ENCODE data around the gene PATJ.
"Not testable (repeated sequence)": the region's sequence is repeated elsewhere in the genome, so short reads cannot be mapped to it uniquely, and the experiment has no call there.

Gene PATJ

GRCh38 chr1:61741711-61742619 is at the start of gene PATJ:
Gene PATJ (plus strand): TSS chr1:61742480. CDS start chr1:61762893, 20,413 bp downstream.
- DNase-seq (ENCODE audit: low spot score), result peak; percentile 45

- no peak for DNase-seq (ENCODE audit: low spot score)
These were observed 42.1 kb upstream of the PATJ start for GRCh38 chr1:61699911-61700851.

GRCh38 chr1:61708953-61709907 is 33.0 kb upstream of the PATJ start:
- no peak for DNase-seq (ENCODE audit: low spot score)

GRCh38 chr1:61709908-61710289 is 32.4 kb upstream of the PATJ start:
- DNase-seq (ENCODE audit: low spot score), result no peak

GRCh38 chr1:61711257-61711656 is 31.0 kb upstream of the PATJ start:
- DNase-seq (ENCODE audit: low spot score), result not testable (repeated sequence)

- DNase-seq (ENCODE audit: low spot score), result no peak
These were observed 30.3 kb upstream of the PATJ start for GRCh38 chr1:61711969-61712368.

GRCh38 chr1:61718996-61719663 is 23.1 kb upstream of the PATJ start:
- DNase-seq (ENCODE audit: low spot score), result not testable (repeated sequence)

- DNase-seq (ENCODE audit: low spot score), result no peak
These were observed 17.8 kb upstream of the PATJ start for GRCh38 chr1:61724506-61724812.

- peak; percentile 96 for DNase-seq (ENCODE audit: low spot score)
These were observed 17.2 kb upstream of the PATJ start, which contains the start of gene TM2D1 for GRCh38 chr1:61724813-61725694. Gene TM2D1 (minus strand): TSS chr1:61725141. CDS start chr1:61725120, 21 bp downstream.

GRCh38 chr1:61727544-61727943 is 14.7 kb upstream of the PATJ start:
- no peak for DNase-seq (ENCODE audit: low spot score)

- DNase-seq (ENCODE audit: low spot score), result not testable (repeated sequence)
These were observed 11.6 kb upstream of the PATJ start for GRCh38 chr1:61730679-61731078.

GRCh38 chr1:61732726-61733125 is 9.6 kb upstream of the PATJ start:
- no peak for DNase-seq (ENCODE audit: low spot score)

GRCh38 chr1:61740751-61741700 is 1.3 kb upstream of the PATJ start:
- DNase-seq (ENCODE audit: low spot score), result no peak

GRCh38 chr1:61742620-61743430 is 545 bp downstream of the PATJ start:
- DNase-seq (ENCODE audit: low spot score), result peak; percentile 58

GRCh38 chr1:61743431-61743705 is 1.1 kb downstream of the PATJ start:
- DNase-seq (ENCODE audit: low spot score), result no peak

- DNase-seq (ENCODE audit: low spot score), result no peak
These were observed 1.7 kb downstream of the PATJ start for GRCh38 chr1:61743716-61744580.

- no peak for DNase-seq (ENCODE audit: low spot score)
These were observed 4.5 kb downstream of the PATJ start for GRCh38 chr1:61746813-61747212.
